ENCODE measurements around the gene APEX2.

APEX2 gene

DNA sequence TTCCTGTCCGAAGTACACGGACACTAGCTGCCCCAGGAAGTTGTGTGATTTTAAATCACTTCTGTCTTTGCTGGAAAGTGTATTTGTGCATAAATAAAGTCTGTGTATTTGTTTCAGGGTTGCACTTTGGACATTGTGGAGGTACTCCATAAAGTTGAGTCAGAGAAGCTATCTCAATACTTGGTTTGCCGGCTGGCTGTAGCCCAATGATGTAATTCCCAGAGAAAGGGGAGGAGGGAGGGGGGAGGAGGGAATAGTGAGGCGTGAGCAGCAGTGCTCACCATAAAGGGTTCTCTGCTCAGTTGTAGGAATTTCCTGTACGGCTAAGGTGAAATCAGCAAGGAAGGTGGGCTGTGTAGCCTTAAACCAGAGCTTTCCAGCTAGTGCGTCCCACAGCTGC is 7.5 kb downstream of the APEX2 start:
- Histone ChIP-seq H3K27ac (replicated peaks) (no peak overlapping the region), H3K27me3 (ENCODE audit: insufficient read depth, poor library complexity, severe bottlenecking) (no peaks in the 10 kb centered on the region), H3K4me3 (replicated peaks; ENCODE audit: insufficient read depth, low read length) (no peak overlapping the region)
- no peak for DNase-seq (ENCODE audit: low read depth in 1 of 2, low spot score in 1 of 2)
- TF ChIP-seq GABPA (IDR thresholded peaks at IDR 0.05; ENCODE audit: low read depth) (no peak), POLR2AphosphoS5 (IDR thresholded peaks at IDR 0.05; ENCODE audit: low read depth) (no peak), REST (IDR thresholded peaks at IDR 0.05; ENCODE audit: insufficient replicate concordance, low read depth) (no peak), SPI1 (IDR thresholded peaks at IDR 0.05; ENCODE audit: borderline replicate concordance, low read depth) (no peak), CTCF (IDR thresholded peaks at IDR 0.05; ENCODE audit: insufficient read depth, low read length) (no peak)

- Histone ChIP-seq H3K4me3 (replicated peaks; ENCODE audit: insufficient read depth, low read length) (no peak overlapping the region), H3K27ac (replicated peaks) (no peak overlapping the region), H3K27me3 (ENCODE audit: insufficient read depth, poor library complexity, severe bottlenecking) (no peaks in the 10 kb centered on the region)
- TF ChIP-seq POLR2AphosphoS5 (IDR thresholded peaks at IDR 0.05; ENCODE audit: low read depth) (no peak; the same call in 1 of the 2 replicates), REST (IDR thresholded peaks at IDR 0.05; ENCODE audit: insufficient replicate concordance, low read depth) (no peak), GABPA (IDR thresholded peaks at IDR 0.05; ENCODE audit: low read depth) (no peak), SPI1 (IDR thresholded peaks at IDR 0.05; ENCODE audit: borderline replicate concordance, low read depth) (no peak), CTCF (IDR thresholded peaks at IDR 0.05; ENCODE audit: insufficient read depth, low read length) (no peak)
- peak in 1 of 2 experiments; percentile 24 for DNase-seq (ENCODE audit: low read depth in 1 of 2, low spot score in 1 of 2)
These were observed 8.6 kb downstream of the APEX2 start for GRCh38 chrX:55008571-55009358.

- Histone ChIP-seq H3K27me3 (ENCODE audit: insufficient read depth, poor library complexity, severe bottlenecking) (no peaks in the 10 kb centered on the region), H3K27ac (replicated peaks) (no peak overlapping the region), H3K4me3 (replicated peaks; ENCODE audit: insufficient read depth, low read length) (no peak overlapping the region)
- no peak for DNase-seq (ENCODE audit: low read depth in 1 of 2, low spot score in 1 of 2)
- TF ChIP-seq POLR2AphosphoS5 (IDR thresholded peaks at IDR 0.05; ENCODE audit: low read depth): no peak
- TF ChIP-seq GABPA (IDR thresholded peaks at IDR 0.05; ENCODE audit: low read depth): no peak
- TF ChIP-seq CTCF (IDR thresholded peaks at IDR 0.05; ENCODE audit: insufficient read depth, low read length): no peak
- no peak for TF ChIP-seq REST (IDR thresholded peaks at IDR 0.05; ENCODE audit: insufficient replicate concordance, low read depth)
- TF ChIP-seq SPI1 (IDR thresholded peaks at IDR 0.05; ENCODE audit: borderline replicate concordance, low read depth): no peak
These were observed 11.1 kb downstream of the APEX2 start for GRCh38 chrX:55011294-55011693.
